Peyer's patch (tissue), 4 donors: ENCODE results near the gene PTPRA. TPM values are rescaled to one million over a fixed set of nuclear protein-coding genes. Genes with fewer than 3 reads are reported as not detected.

ENCODE experiments used
- DNase-seq, 3 donors: peaks; one replicate each; pipeline ENCODE4 v3.0.0-alpha.2; 2017 to 2019
- H3K27ac ChIP-seq, 4 donors: fragments of 200-600 bp; sonication (generic); one replicate each; pipeline ENCODE4 v1.5.1; 2016 to 2019
- H3K27me3 ChIP-seq, 2 donors: fragments of 200-600 bp; sonication (generic); one replicate each; pipeline ENCODE4 v1.5.1; 2019
- H3K36me3 ChIP-seq, 3 donors: fragments of 200-600 bp; sonication (generic); one replicate each; pipeline ENCODE4 v1.5.1; 2016 to 2019
- H3K4me1 ChIP-seq, 4 donors: fragments of 200-600 bp; sonication (generic); one replicate each; pipeline ENCODE4 v1.5.1; 2016 to 2019
- H3K4me3 ChIP-seq, 4 donors: fragments of 200-600 bp; sonication (generic); 1 replicate in 3 of 4; 2 replicates in 1 of 4; pipeline ENCODE4 v1.5.1; 2016 to 2019; ENCODE audit warnings: mild to moderate bottlenecking in 1 of 4
- H3K9me3 ChIP-seq, 4 donors: fragments of 200-600 bp; sonication (generic); one replicate each; pipeline ENCODE4 v1.5.1; 2016 to 2019; ENCODE audit warnings: mild to moderate bottlenecking in 1 of 4
- CTCF ChIP-seq, 6 experiments: fragments of 450-650 bp in 4 of 6; fragments of 200-600 bp in 2 of 6; sonication (generic) in 1 of 6; IDR thresholded peaks; one replicate each; pipeline ENCODE4 v1.5.1; 2017 to 2019; ENCODE audit warnings: antibody characterized with exemption in 6 of 6, mild to moderate bottlenecking in 3 of 6, moderate library complexity in 1 of 6
- POLR2A ChIP-seq, 2 donors: fragments of 450-650 bp; IDR thresholded peaks; one replicate each; pipeline ENCODE4 v1.5.1; 2017; ENCODE audit warnings: antibody characterized with exemption in 2 of 2, mild to moderate bottlenecking in 2 of 2, moderate library complexity in 2 of 2
- total RNA-seq, 4 donors: library from RNA; depleted of rRNA; stranded (reverse); fragments of >200 nt; gene quantifications; one replicate each; pipeline ENCODE4 v1.1.0, GENCODE V29; 2016

Gene PTPRA
- total RNA-seq, 4 donors from 2014 or later: 22.8 to 52.8 (median 36.5) TPM

DNA sequence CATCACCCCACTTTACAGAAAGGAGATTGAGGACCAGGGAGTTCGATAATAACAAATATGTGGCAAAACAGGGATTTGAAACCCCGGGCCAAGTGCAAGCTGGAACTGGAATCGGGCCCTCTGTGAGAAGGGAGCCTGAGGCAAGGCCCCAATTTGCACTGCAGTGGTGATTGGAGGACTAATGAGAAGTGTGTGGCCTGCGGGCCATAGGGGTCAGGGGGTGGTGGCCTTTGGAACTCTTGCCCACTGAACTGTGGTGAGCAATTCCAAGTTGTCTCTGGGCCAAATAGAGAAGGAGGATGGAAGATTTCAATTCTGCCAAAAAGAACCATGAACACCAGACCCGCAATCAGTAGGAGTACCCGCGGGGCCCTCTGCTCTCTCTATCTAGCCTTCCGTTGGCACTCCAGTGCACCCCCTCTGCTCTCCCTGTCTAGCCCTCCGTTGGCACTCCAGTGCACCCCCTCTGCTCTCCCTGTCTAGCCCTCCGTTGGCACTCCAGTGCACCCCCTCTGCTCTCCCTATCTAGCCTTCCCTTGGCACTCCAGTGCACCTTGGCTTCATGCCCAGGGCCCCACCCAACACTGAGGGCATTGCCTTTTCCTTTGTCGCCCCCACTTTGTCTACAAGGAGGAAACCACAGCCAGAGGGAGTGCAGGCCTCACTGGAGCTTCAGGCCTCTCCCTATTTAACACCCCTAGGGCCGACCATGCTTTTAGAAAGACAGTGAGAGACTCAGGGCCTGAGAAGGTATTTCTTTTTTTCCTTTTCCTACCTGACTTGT lies 6.0 kb upstream of the PTPRA start:
- no peak for TF ChIP-seq POLR2A (IDR thresholded peaks at IDR 0.05)
- TF ChIP-seq CTCF (IDR thresholded peaks at IDR 0.05): no peak
- Histone ChIP-seq H3K27ac (no peak overlapping the region), H3K4me1 (peaks cover 0 to 7% (median 0%) of the 10 kb centered on the region in 4 donors), H3K27me3 (no peaks in the 10 kb centered on the region), H3K36me3 (peaks cover 0 to 43% (median 0%) of the 10 kb centered on the region in 3 donors), H3K9me3 (no peaks in the 10 kb centered on the region), H3K4me3 (no peak overlapping the region)
- no peak for DNase-seq

DNA sequence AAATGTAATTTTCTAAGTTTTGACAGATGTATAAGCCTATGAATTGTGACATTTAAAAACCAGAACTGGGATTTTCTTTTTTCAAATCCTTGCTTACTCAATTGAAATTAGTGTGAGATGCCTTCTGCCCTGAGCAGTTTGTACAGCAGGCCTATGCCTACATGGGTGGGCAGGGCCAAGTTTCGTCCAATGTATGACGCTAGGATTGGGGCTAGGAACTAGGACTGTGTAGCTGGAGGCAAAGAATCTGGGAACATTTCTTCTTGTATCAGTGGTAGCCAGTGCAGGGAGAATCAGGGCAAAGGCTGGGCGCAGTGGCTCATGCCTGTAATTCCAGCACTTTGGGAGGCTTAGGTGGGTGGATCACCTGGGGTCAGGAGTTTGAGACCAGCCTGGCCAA lies 3.9 kb upstream of the PTPRA start:
- Histone ChIP-seq H3K27me3 (no peaks in the 10 kb centered on the region), H3K4me3 (no peak overlapping the region), H3K27ac (no peak overlapping the region), H3K4me1 (peaks cover 0 to 17% (median under 1%) of the 10 kb centered on the region in 4 donors), H3K36me3 (peaks cover 0 to 23% (median 0%) of the 10 kb centered on the region in 3 donors), H3K9me3 (no peaks in the 10 kb centered on the region)
- DNase-seq: no peak
- no peak for TF ChIP-seq POLR2A (IDR thresholded peaks at IDR 0.05)
- no peak for TF ChIP-seq CTCF (IDR thresholded peaks at IDR 0.05)

DNA sequence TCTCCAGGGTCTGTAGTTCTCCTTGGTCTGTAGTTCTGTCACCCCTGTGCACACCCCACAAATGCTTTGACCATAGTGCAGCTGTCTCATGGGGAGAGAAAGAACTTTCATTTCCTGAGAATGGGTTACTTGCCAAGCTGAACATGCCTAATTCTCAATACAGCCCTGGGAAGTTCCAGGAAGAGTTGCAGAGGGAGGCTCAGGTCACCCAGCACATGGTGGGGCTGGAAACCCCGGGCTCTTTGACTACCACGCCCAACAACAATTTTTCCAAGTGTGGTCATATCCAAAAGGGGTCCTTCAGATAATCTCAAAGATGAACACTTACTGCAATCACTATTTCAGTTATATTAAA lies 2.2 kb upstream of the PTPRA start:
- Histone ChIP-seq H3K27ac (no peak overlapping the region), H3K4me1 (peaks cover 0 to 34% (median 4%) of the 10 kb centered on the region in 4 donors), H3K27me3 (no peaks in the 10 kb centered on the region), H3K36me3 (peaks cover 0 to 5% (median 0%) of the 10 kb centered on the region in 3 donors), H3K9me3 (no peaks in the 10 kb centered on the region), H3K4me3 (no peak overlapping the region)
- TF ChIP-seq CTCF (IDR thresholded peaks at IDR 0.05) (no peak), POLR2A (IDR thresholded peaks at IDR 0.05) (no peak)
- DNase-seq: no peak

DNA sequence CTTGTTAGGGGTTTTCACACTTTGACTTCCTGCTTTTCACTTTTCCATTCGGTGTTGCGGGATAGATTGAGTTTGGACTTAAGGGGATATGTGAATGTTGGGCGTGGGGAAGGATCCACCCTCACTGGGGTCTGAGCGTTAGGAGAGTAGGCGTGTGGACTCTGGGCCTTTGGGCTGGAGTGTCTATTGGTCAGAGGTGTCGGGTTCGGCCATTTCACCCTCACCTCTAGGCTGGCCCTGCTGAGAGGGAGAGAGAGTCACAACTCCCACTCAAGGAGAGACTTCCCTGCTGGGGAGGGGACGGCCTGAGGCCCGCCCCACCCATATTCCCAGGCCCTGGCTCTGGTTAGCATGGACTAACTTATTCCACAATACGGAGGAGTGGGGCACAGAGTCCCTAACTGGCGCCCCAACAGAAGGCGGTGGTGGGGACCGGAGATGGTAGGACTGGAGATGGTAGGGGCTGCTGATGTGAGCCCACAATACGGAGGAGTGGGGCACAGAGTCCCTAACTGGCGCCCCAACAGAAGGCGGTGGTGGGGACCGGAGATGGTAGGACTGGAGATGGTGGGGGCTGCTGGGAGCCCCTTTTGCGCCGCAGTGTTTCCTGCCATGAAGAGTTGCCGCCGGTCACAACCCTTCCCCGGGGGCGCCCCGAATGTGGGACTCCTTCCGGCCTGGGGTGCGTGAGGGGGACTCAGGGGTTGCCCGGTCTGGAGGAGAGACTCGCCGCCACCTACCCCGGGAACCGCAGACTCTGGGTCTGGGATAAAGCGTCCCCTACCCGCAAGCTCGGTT lies 1.4 kb upstream of the PTPRA start:
- peaks cover 0 to 35% (median 4%) of the 10 kb centered on the region in 4 donors for H3K4me1 ChIP-seq
- DNase-seq: peak in 1 of 3 donors; percentile 53
- no peaks in the 10 kb centered on the region for H3K36me3 ChIP-seq
- H3K27me3 ChIP-seq: no peaks in the 10 kb centered on the region
- peak overlapping the region; percentile 73 to 99 (median 94) for H3K4me3 ChIP-seq
- H3K27ac ChIP-seq: no peak overlapping the region
- no peaks in the 10 kb centered on the region for H3K9me3 ChIP-seq
- TF ChIP-seq CTCF (IDR thresholded peaks at IDR 0.05) (no peak), POLR2A (IDR thresholded peaks at IDR 0.05) (no peak)

DNA sequence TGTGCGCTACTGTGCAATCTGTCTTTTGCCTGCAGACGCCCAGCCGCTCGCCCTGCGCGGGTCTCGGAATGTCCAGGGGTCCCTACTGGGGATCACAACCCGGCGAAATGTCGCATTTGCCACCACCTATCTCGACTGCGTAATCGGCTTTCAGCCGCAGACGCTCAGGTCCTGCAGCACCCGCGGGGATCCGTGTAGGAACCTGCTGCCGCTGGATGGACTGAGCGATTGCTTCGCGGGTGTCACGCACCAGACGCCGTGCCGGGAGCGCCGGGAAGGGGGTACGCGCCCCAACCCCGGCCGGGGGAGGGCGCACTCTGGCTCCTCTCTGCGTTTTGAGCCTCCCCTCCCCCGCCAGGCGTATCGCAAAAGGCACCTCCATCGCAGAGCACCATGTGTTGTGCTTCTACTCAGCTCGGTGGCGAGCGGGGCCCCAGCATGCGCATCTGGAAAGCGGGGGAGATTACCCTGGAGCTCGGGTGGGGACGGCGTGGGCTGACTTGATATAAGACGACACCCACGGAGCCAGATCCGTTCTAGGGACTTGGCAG lies 747 bp upstream of the PTPRA start:
- no peaks in the 10 kb centered on the region for H3K27me3 ChIP-seq
- peak in 3 of 6 experiments; percentile 25 to 28 (median 26) for TF ChIP-seq CTCF (IDR thresholded peaks at IDR 0.05)
- TF ChIP-seq POLR2A (IDR thresholded peaks at IDR 0.05): no peak
- H3K4me3 ChIP-seq: peak overlapping the region; percentile 73 to 99 (median 94)
- peaks cover 0 to 35% (median 4%) of the 10 kb centered on the region in 4 donors for H3K4me1 ChIP-seq
- peak; percentile 70 to 84 (median 75) for DNase-seq
- no peaks in the 10 kb centered on the region for H3K36me3 ChIP-seq
- no peaks in the 10 kb centered on the region for H3K9me3 ChIP-seq
- H3K27ac ChIP-seq: peak overlapping the region in 2 of 4 donors; percentile 77 to 91
